Measurements from ENCODE around the gene PRKAG2. TPM values are rescaled to one million over a fixed set of nuclear protein-coding genes. Genes with fewer than 3 reads are reported as not detected.

The PRKAG2 gene
- polyA plus RNA-seq, 3 donors: 29.2 to 59.8 (median 30.9) TPM

DNA sequence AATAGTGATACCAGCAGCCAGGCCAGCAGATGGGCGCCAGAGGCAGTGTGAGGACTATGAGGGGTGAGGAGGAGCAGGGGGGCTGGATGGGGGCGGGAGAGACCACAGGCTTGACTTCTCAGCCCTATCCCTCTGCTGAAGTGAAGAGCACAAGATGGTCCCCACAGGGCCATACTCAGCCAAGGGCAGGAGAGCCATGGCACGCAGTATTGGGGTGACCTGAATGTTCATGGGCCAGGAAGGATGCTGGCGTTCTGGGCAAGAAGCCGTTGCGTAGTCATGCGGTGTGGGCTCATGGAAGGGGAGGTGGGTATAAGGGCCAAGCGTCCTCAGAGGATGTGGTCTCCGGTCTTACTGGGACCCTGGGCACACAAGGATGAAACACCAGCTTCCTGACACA is 146.3 kb downstream of the PRKAG2 start:
- Mint-ChIP-seq H3K27ac (peak overlapping the region in 3 of 7 donors; percentile 15 to 54 (median 40)), H3K9me3 (no peaks in the 10 kb centered on the region), H3K36me3 (peaks cover 28 to 36% of the 10 kb centered on the region in 2 donors), H3K4me3 (no peak overlapping the region), H3K27me3 (ENCODE audit: low read depth in 3 of 3) (peaks cover 0 to 5% (median 2%) of the 10 kb centered on the region in 3 donors), H3K4me1 (peaks cover 24% of the 10 kb centered on the region)
- Histone ChIP-seq H2AFZ (ENCODE audit: insufficient read depth, low read depth, low read length, poor library complexity, severe bottlenecking) (no peak overlapping the region), H3K4me2 (replicated peaks; ENCODE audit: extremely low read depth, low read length, poor library complexity, severe bottlenecking) (no peak overlapping the region), H3K36me3 (replicated peaks in 1 of 2; ENCODE audit: control insufficient read depth in 1 of 2, insufficient read depth in 2 of 2, low read length in 2 of 2) (peaks cover 8 to 21% of the 10 kb centered on the region in 2 donors), H3K4me1 (ENCODE audit: control insufficient read depth in 1 of 2, insufficient read depth in 2 of 2, low read length in 2 of 2) (peaks cover 15 to 19% of the 10 kb centered on the region in 2 donors), H3K9ac (ENCODE audit: insufficient read depth, low read length, poor library complexity, severe bottlenecking) (no peak overlapping the region), H3K27ac (ENCODE audit: low read depth in 1 of 2, low read length in 2 of 2) (no peak overlapping the region), H4K20me1 (ENCODE audit: insufficient read depth, low read length) (peaks cover 99% of the 10 kb centered on the region), H3K27me3 (ENCODE audit: control insufficient read depth in 2 of 2, insufficient read depth in 2 of 2, low read length in 2 of 2) (no peaks in the 10 kb centered on the region), H3K9me3 (replicated peaks in 1 of 2; ENCODE audit: control insufficient read depth in 1 of 2, insufficient read depth in 1 of 2, low read length in 2 of 2) (no peaks in the 10 kb centered on the region), H3K4me3 (replicated peaks in 1 of 3; ENCODE audit: low read depth in 2 of 3, low read length in 3 of 3) (no peak overlapping the region), H3K79me2 (ENCODE audit: insufficient read depth, low read length) (peaks cover 17% of the 10 kb centered on the region)
- intact Hi-C loops (cut with micrococcal nuclease): no loop called here
- DNase-seq: no peak
- TF ChIP-seq, protein P1, sequence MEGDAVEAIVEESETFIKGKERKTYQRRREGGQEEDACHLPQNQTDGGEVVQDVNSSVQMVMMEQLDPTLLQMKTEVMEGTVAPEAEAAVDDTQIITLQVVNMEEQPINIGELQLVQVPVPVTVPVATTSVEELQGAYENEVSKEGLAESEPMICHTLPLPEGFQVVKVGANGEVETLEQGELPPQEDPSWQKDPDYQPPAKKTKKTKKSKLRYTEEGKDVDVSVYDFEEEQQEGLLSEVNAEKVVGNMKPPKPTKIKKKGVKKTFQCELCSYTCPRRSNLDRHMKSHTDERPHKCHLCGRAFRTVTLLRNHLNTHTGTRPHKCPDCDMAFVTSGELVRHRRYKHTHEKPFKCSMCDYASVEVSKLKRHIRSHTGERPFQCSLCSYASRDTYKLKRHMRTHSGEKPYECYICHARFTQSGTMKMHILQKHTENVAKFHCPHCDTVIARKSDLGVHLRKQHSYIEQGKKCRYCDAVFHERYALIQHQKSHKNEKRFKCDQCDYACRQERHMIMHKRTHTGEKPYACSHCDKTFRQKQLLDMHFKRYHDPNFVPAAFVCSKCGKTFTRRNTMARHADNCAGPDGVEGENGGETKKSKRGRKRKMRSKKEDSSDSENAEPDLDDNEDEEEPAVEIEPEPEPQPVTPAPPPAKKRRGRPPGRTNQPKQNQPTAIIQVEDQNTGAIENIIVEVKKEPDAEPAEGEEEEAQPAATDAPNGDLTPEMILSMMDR (IDR thresholded peaks at IDR 0.05): no peak
- 78% methylated on average over 7 of the region's 9 CpGs for WGBS (ENCODE audit: insufficient coverage)

DNA sequence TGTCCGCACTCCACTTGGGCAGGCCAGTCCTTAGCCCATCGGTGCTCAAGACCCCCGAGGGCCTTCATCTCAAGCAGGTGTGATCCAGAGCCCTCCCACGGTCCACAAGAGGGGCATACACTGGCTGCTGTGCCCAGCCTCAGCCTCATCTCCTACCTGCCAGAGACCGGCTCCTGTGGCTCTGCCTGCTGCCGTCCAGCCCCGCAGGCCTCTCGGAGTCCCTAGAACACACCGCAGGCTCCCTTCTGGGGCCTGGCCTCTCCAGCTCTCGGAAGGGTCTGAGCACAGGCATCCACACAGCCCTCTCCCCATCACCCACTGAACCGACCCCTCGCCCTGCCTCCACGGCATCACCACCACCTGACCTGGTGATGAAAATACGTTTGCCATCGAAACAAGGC is 147.4 kb downstream of the PRKAG2 start:
- H3K9me3 Mint-ChIP-seq: no peaks in the 10 kb centered on the region
- Histone ChIP-seq H4K20me1 (ENCODE audit: insufficient read depth, low read length) (peaks cover 100% of the 10 kb centered on the region), H3K79me2 (ENCODE audit: insufficient read depth, low read length) (peaks cover 17% of the 10 kb centered on the region), H3K27ac (ENCODE audit: low read depth in 1 of 2, low read length in 2 of 2) (no peak overlapping the region), H3K36me3 (replicated peaks in 1 of 2; ENCODE audit: control insufficient read depth in 1 of 2, insufficient read depth in 2 of 2, low read length in 2 of 2) (peaks cover 11 to 23% of the 10 kb centered on the region in 2 donors), H3K9me3 (replicated peaks in 1 of 2; ENCODE audit: control insufficient read depth in 1 of 2, insufficient read depth in 1 of 2, low read length in 2 of 2) (no peaks in the 10 kb centered on the region), H3K4me2 (replicated peaks; ENCODE audit: extremely low read depth, low read length, poor library complexity, severe bottlenecking) (no peak overlapping the region), H3K27me3 (ENCODE audit: control insufficient read depth in 2 of 2, insufficient read depth in 2 of 2, low read length in 2 of 2) (no peaks in the 10 kb centered on the region), H3K4me3 (replicated peaks in 1 of 3; ENCODE audit: low read depth in 2 of 3, low read length in 3 of 3) (no peak overlapping the region), H2AFZ (ENCODE audit: insufficient read depth, low read depth, low read length, poor library complexity, severe bottlenecking) (no peak overlapping the region), H3K9ac (ENCODE audit: insufficient read depth, low read length, poor library complexity, severe bottlenecking) (no peak overlapping the region), H3K4me1 (ENCODE audit: control insufficient read depth in 1 of 2, insufficient read depth in 2 of 2, low read length in 2 of 2) (peaks cover 15 to 19% of the 10 kb centered on the region in 2 donors)
- H3K4me1 Mint-ChIP-seq: peaks cover 24% of the 10 kb centered on the region
- H3K4me3 Mint-ChIP-seq: no peak overlapping the region
- WGBS (ENCODE audit: insufficient coverage): 98% methylated on average over 10 of the region's 15 CpGs
- TF ChIP-seq, protein P1 (IDR thresholded peaks at IDR 0.05): no peak
- peak overlapping the region in 3 of 7 donors; percentile 54 to 85 (median 84) for H3K27ac Mint-ChIP-seq
- peaks cover 27 to 47% of the 10 kb centered on the region in 2 donors for H3K36me3 Mint-ChIP-seq
- intact Hi-C loops (cut with micrococcal nuclease): no loop called here
- peaks cover 0 to 5% (median 2%) of the 10 kb centered on the region in 3 donors for H3K27me3 Mint-ChIP-seq (ENCODE audit: low read depth in 3 of 3)
- DNase-seq: no peak
